Stimulated activated memory B cell treated with anti-CD40 and anti-IgM and Interleukin-4, amounts not matched to agents 10 μg/mL and 1 μg/mL and 100 μg/mL, for 72 hours (primary cell): Measurements from ENCODE around the gene DERA.
"Not testable (repeated sequence)": the region's sequence is repeated elsewhere in the genome, so short reads cannot be mapped to it uniquely, and the experiment has no call there.

Experiments
- ATAC-seq: fragments of 150-1000 bp; cut with Tn5 transposase; 2 replicates; pipeline ENCODE4 v1.10.0; 2021
- H3K27ac Mint-ChIP-seq: one replicate; pipeline ENCODE4 v1.8.0; 2022; ENCODE audit warnings: mild to moderate bottlenecking, mixed read lengths
- H3K27me3 Mint-ChIP-seq: one replicate; pipeline ENCODE4 v1.8.0; 2022; ENCODE audit warnings: mixed read lengths
- H3K36me3 Mint-ChIP-seq: one replicate; pipeline ENCODE4 v1.8.0; 2022; ENCODE audit warnings: mixed read lengths
- H3K4me1 Mint-ChIP-seq: one replicate; pipeline ENCODE4 v1.8.0; 2022; ENCODE audit warnings: mixed read lengths
- H3K4me3 Mint-ChIP-seq: one replicate; pipeline ENCODE4 v1.8.0; 2022; ENCODE audit warnings: mild to moderate bottlenecking, moderate library complexity, mixed read lengths
- H3K9me3 Mint-ChIP-seq: one replicate; pipeline ENCODE4 v1.8.0; 2022; ENCODE audit warnings: mixed read lengths

Gene DERA

GRCh38 chr12:15910864-15911721, at the start of gene DERA:
Gene DERA (plus strand): TSS chr12:15911332. CDS start chr12:15911384, 52 bp downstream.
- no peaks in the 10 kb centered on the region for H3K9me3 Mint-ChIP-seq
- H3K27ac Mint-ChIP-seq: peak within 1 kb of the TSS; percentile 95
- ATAC-seq: peak; percentile 95
- peak within 1 kb of the TSS; percentile 90 for H3K4me3 Mint-ChIP-seq
- no peaks in the 10 kb centered on the region for H3K36me3 Mint-ChIP-seq
- peaks cover 11% of the 10 kb centered on the region for H3K4me1 Mint-ChIP-seq
- H3K27me3 Mint-ChIP-seq: no peaks in the 10 kb centered on the region

- Mint-ChIP-seq H3K27ac (no peak overlapping the region), H3K27me3 (no peaks in the 10 kb centered on the region), H3K4me1 (peaks cover 20% of the 10 kb centered on the region), H3K36me3 (no peaks in the 10 kb centered on the region), H3K4me3 (no peak overlapping the region), H3K9me3 (no peaks in the 10 kb centered on the region)
- ATAC-seq: no peak
Measured at GRCh38 chr12:15861404-15861803, 49.7 kb upstream of the DERA start.

GRCh38 chr12:15862840-15863239, 48.3 kb upstream of the DERA start:
- Mint-ChIP-seq H3K4me3 (no peak overlapping the region), H3K36me3 (no peaks in the 10 kb centered on the region), H3K27me3 (no peaks in the 10 kb centered on the region), H3K4me1 (peaks cover 20% of the 10 kb centered on the region), H3K9me3 (no peaks in the 10 kb centered on the region), H3K27ac (no peak overlapping the region)
- ATAC-seq: no peak

GRCh38 chr12:15863372-15863771, 47.8 kb upstream of the DERA start:
- Mint-ChIP-seq H3K27ac (no peak overlapping the region), H3K4me3 (no peak overlapping the region), H3K36me3 (no peaks in the 10 kb centered on the region), H3K9me3 (no peaks in the 10 kb centered on the region), H3K27me3 (no peaks in the 10 kb centered on the region), H3K4me1 (peaks cover 20% of the 10 kb centered on the region)
- no peak for ATAC-seq

GRCh38 chr12:15863984-15864383, 47.1 kb upstream of the DERA start:
- Mint-ChIP-seq H3K4me1 (peaks cover 20% of the 10 kb centered on the region), H3K27ac (no peak overlapping the region), H3K9me3 (no peaks in the 10 kb centered on the region), H3K36me3 (no peaks in the 10 kb centered on the region), H3K27me3 (no peaks in the 10 kb centered on the region), H3K4me3 (peak overlapping the region; percentile 12)
- ATAC-seq: peak; percentile 68

GRCh38 chr12:15868186-15868585, 42.9 kb upstream of the DERA start:
- Mint-ChIP-seq H3K27me3 (peaks cover 10% of the 10 kb centered on the region), H3K4me1 (peaks cover 12% of the 10 kb centered on the region), H3K27ac (no peak overlapping the region), H3K36me3 (no peaks in the 10 kb centered on the region), H3K4me3 (no peak overlapping the region), H3K9me3 (no peaks in the 10 kb centered on the region)
- ATAC-seq: no peak

- Mint-ChIP-seq H3K4me1 (peaks cover 5% of the 10 kb centered on the region), H3K36me3 (no peaks in the 10 kb centered on the region), H3K4me3 (no peak overlapping the region), H3K9me3 (no peaks in the 10 kb centered on the region), H3K27me3 (peaks cover 10% of the 10 kb centered on the region), H3K27ac (no peak overlapping the region)
- ATAC-seq: no peak
Measured at GRCh38 chr12:15873556-15873955, 37.6 kb upstream of the DERA start.

- not testable (repeated sequence) for ATAC-seq
- H3K27me3 Mint-ChIP-seq: peaks cover 10% of the 10 kb centered on the region
Measured at GRCh38 chr12:15874556-15875145, 36.5 kb upstream of the DERA start.

GRCh38 chr12:15875863-15876262, 35.3 kb upstream of the DERA start:
- Mint-ChIP-seq H3K36me3 (no peaks in the 10 kb centered on the region), H3K9me3 (no peaks in the 10 kb centered on the region), H3K27me3 (peaks cover 5% of the 10 kb centered on the region), H3K4me1 (peaks cover 8% of the 10 kb centered on the region), H3K4me3 (no peak overlapping the region), H3K27ac (no peak overlapping the region)
- ATAC-seq: no peak

More at GRCh38 chr12:15874556-15875145, 36.5 kb upstream of the DERA start:
- not testable (repeated sequence) for H3K4me1 Mint-ChIP-seq, H3K27ac Mint-ChIP-seq, H3K36me3 Mint-ChIP-seq, H3K9me3 Mint-ChIP-seq, H3K4me3 Mint-ChIP-seq

GRCh38 chr12:15879413-15879812, 31.7 kb upstream of the DERA start:
- peaks cover 34% of the 10 kb centered on the region for H3K4me1 Mint-ChIP-seq
- no peak for ATAC-seq
- H3K4me3 Mint-ChIP-seq: no peak overlapping the region
- H3K27me3 Mint-ChIP-seq: no peaks in the 10 kb centered on the region
- H3K27ac Mint-ChIP-seq: no peak overlapping the region
- H3K36me3 Mint-ChIP-seq: peaks cover 8% of the 10 kb centered on the region
- no peaks in the 10 kb centered on the region for H3K9me3 Mint-ChIP-seq

GRCh38 chr12:15880721-15881120, 30.4 kb upstream of the DERA start:
- Mint-ChIP-seq H3K27ac (peak overlapping the region; percentile 100), H3K9me3 (no peaks in the 10 kb centered on the region), H3K4me3 (peak overlapping the region; percentile 45), H3K36me3 (peaks cover 19% of the 10 kb centered on the region), H3K27me3 (no peaks in the 10 kb centered on the region), H3K4me1 (peaks cover 43% of the 10 kb centered on the region)
- no peak for ATAC-seq

GRCh38 chr12:15882118-15882971, 28.8 kb upstream of the DERA start, which contains the start of gene STRAP:
Gene STRAP (plus strand): TSS chr12:15882387. CDS start chr12:15882708, 321 bp downstream.
- H3K9me3 Mint-ChIP-seq: no peaks in the 10 kb centered on the region
- peak within 1 kb of the TSS; percentile 87 for H3K4me3 Mint-ChIP-seq
- H3K27ac Mint-ChIP-seq: peak within 1 kb of the TSS; percentile 100
- peaks cover 33% of the 10 kb centered on the region for H3K36me3 Mint-ChIP-seq
- H3K27me3 Mint-ChIP-seq: no peaks in the 10 kb centered on the region
- ATAC-seq: peak; percentile 99
- H3K4me1 Mint-ChIP-seq: peaks cover 54% of the 10 kb centered on the region

GRCh38 chr12:15883536-15883935, 27.6 kb upstream of the DERA start:
- H3K27me3 Mint-ChIP-seq: no peaks in the 10 kb centered on the region
- peak overlapping the region; percentile 87 for H3K4me3 Mint-ChIP-seq
- H3K27ac Mint-ChIP-seq: peak overlapping the region; percentile 100
- H3K9me3 Mint-ChIP-seq: no peaks in the 10 kb centered on the region
- H3K36me3 Mint-ChIP-seq: peaks cover 34% of the 10 kb centered on the region
- no peak for ATAC-seq
- H3K4me1 Mint-ChIP-seq: peaks cover 64% of the 10 kb centered on the region

- no peak overlapping the region for H3K4me3 Mint-ChIP-seq
- ATAC-seq: no peak
- peaks cover 64% of the 10 kb centered on the region for H3K4me1 Mint-ChIP-seq
- H3K27ac Mint-ChIP-seq: no peak overlapping the region
- no peaks in the 10 kb centered on the region for H3K27me3 Mint-ChIP-seq
- H3K36me3 Mint-ChIP-seq: peaks cover 47% of the 10 kb centered on the region
- H3K9me3 Mint-ChIP-seq: no peaks in the 10 kb centered on the region
Measured at GRCh38 chr12:15886372-15887042, 24.6 kb upstream of the DERA start.
